Cardiac septum (tissue), 1 donor: ENCODE measurements around the gene SFRP2. TPM values are rescaled to one million over a fixed set of nuclear protein-coding genes. Genes with fewer than 3 reads are reported as not detected.

Experiments used
- DNase-seq: peaks from one replicate; pipeline ENCODE4 v3.0.0-alpha.2; 2020; ENCODE audit warnings: low spot score
- intact Hi-C: fragments of 100-400 bp; cut with DNase I; formaldehyde crosslinking; loops from one replicate; pipeline ENCODE4 v1.14.0; 2022
- long read RNA-seq: library from polyadenylated mRNA; unstranded; transcript quantifications from one replicate; pipeline ENCODE4 v2.0.0, GENCODE V29; 2021
- total RNA-seq: library from RNA; stranded (reverse); fragmentation: NEBNext Ultra II Directional; extraction: Animal tissue kit (Norgen Biotek cat#: 25700); gene quantifications from one replicate; pipeline ENCODE4 v1.2.1, GENCODE V29; 2021
- donor health status: DM: no; HTN: no; CAD: no.

SFRP2 gene, protein sequence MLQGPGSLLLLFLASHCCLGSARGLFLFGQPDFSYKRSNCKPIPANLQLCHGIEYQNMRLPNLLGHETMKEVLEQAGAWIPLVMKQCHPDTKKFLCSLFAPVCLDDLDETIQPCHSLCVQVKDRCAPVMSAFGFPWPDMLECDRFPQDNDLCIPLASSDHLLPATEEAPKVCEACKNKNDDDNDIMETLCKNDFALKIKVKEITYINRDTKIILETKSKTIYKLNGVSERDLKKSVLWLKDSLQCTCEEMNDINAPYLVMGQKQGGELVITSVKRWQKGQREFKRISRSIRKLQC
- 2.1 TPM for total RNA-seq
- long read RNA-seq, transcript SFRP2-201 (3 exons, 2,032 nt), result major isoform, 5 of 5 reads
- long read RNA-seq, partial matches to known transcripts, result 0 of 5 reads
- long read RNA-seq, other reads (novel, unspliced or antisense), result 0 of 5 reads

DNA sequence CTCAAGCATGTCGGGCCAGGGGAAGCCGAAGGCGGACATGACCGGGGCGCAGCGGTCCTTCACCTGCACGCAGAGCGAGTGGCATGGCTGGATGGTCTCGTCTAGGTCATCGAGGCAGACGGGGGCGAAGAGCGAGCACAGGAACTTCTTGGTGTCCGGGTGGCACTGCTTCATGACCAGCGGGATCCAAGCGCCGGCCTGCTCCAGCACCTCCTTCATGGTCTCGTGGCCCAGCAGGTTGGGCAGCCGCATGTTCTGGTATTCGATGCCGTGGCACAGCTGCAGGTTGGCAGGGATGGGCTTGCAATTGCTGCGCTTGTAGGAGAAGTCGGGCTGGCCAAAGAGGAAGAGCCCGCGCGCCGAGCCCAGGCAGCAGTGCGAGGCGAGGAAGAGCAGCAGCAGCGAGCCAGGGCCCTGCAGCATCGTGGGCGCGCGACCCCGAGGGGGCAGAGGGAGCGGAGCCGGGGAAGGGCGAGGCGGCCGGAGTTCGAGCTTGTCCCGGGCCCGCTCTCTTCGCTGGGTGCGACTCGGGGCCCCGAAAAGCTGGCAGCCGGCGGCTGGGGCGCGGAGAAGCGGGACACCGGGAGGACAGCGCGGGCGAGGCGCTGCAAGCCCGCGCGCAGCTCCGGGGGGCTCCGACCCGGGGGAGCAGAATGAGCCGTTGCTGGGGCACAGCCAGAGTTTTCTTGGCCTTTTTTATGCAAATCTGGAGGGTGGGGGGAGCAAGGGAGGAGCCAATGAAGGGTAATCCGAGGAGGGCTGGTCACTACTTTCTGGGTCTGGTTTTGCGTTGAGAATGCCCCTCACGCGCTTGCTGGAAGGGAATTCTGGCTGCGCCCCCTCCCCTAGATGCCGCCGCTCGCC is at the start of gene SFRP2:
TSS of gene SFRP2 (minus strand) at position 671 of the 864 bp plus-strand sequence. CDS start at position 423, 248 bp downstream.
- intact Hi-C loops, result loop anchor here (5.0 kb wide), 1 partner anchor 524 kb away; no protein-coding TSS in a partner anchor
- DNase-seq, result no peak

DNA sequence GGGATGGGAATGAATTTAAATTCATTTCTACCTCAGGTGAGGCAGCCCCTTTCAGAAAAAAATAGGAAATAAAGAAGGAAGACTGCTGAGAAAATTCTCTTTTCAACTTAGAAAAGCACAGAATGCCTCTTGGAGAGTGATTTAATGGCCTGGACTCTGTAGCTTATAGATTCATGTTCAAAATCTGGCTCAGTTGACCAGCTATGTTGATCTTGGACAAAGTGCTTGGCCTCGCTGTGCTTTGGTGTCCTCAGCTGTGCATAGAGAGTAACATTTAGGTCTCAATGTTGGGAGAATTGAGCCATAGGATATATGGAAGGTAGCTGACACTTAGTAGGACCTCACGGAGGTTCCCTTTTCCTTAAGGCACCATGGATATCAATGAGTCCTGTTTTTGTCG is 49.7 kb upstream of the SFRP2 start:
- DNase-seq, result no peak
- intact Hi-C loops, result no loop called here

DNA sequence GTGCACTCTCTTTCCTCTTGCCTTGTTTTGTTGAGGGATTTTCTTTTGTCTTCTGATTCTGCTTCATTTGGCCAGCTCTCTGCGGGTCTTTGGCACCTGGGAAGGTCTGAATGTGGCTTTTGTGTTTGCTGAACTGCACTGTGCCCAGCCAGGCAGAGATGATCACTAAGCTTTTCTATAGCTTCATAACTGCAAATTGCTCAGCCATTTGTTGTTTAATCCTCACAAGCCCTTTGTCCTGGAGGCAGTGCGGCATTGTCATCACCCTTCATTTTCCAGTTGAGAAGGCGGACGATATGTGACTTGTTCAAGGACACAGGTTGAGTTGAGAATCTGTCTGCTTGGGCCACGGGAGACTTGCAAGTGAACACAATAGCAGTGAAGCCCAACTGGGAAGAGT is 46.0 kb upstream of the SFRP2 start:
- DNase-seq, result no peak
- intact Hi-C loops, result no loop called here

DNA sequence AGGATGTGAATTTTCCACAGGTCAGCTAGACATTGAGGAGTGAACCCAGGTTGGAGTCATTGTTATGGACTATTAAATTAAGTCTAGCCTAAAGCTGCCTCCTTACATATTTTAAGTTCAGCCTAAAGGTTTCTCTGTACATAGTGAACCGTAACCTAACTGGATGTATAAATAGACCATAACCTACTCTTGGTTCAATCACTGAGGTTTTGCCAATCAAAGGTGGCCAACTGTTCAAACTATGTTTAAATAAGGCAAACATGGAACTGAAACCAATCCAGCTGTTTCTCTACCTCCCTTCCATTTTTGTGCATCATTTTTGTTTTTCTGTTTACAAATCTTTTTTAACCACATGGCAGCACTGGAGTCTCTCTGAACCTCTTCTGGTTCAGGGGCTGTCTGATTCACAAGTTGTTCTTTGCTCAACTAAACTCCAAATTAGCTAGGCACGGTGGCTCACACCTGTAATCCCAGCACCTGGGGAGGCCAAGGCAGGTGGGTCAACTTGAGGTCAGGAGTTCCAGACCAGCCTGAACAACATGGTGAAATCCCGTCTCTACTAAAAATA is 43.9 kb upstream of the SFRP2 start:
- intact Hi-C loops, result no loop called here

DNA sequence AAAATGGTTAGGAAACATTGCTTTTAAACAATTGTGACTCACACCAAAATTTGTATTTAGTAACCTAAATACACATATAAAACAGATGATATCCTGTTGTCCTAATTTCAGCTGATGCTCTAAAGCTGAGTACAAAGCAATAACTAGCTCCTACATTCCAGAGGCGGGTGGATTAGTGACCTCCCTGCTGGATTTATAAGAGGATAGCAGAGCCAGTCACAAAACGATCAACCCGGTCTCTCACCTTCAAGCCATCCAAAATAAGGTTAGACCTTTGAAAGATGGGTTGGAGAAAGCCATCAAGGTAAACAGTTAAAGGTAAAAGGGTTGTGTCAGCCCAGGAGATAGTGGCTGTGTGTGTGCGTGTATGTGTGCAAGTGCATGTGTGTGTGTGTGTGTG is 43.2 kb upstream of the SFRP2 start:
- no peak for DNase-seq
- intact Hi-C loops, result no loop called here

More for the DNA sequence above, 43.9 kb upstream of the SFRP2 start:
- no peak for DNase-seq

DNA sequence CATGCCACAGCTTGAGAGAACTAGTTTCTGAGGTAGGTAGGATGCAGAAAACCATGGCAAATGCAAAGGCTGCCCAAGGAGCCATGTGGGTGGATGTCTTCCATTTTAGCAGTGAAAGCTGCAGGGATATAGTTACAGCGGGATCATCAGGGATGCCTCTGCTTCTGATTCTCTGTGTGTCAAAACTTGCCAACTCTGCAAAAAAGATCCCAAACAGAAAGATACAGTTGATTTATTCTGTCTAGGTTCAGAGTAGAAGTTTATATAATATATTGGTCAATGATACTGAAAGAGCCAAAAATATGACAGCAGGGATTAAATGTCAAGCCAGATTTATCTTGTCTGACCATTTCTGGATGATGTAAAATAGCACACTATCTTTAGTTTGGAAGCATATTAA is 42.4 kb upstream of the SFRP2 start:
- intact Hi-C loops, result no loop called here
- DNase-seq, result no peak

DNA sequence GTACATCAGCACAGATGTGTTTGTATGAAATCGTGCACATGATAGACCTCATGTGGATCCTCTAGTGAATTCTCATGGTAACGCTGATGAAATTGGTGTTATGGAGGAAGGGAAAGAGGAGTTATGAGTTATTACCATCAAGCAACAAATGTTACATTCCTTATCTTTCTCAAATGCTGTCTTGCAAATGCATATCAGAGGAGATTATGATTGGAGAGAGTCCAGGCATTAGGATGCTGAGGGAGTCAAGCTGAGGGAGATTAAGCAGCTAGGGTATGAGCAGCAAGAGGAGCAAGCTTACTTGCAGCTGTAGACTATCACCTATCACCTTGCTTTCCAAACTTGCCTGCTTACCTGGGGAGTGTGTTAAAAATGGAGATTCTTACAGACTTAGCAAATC is 36.8 kb upstream of the SFRP2 start:
- intact Hi-C loops, result no loop called here
- DNase-seq, result no peak

DNA sequence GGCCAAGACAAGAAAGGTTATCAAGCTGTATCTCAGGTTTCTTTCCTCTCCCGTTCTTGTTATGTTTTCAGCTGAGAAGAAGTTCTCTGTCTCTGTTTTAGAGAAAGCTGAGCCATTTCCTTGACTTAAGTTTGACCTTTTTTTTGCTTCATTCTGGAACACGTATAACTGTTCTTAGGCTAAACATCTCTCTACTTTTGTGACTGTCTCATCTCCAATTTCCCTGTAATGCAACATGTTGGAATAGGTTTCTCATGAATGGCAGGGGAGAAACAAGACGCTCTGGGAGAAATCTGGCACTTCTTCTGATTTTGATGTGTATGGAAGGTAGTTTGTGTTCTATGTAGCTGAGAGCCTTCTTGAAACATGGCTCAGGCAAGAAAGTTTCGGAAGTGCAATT is 36.2 kb upstream of the SFRP2 start:
- intact Hi-C loops, result no loop called here

DNA sequence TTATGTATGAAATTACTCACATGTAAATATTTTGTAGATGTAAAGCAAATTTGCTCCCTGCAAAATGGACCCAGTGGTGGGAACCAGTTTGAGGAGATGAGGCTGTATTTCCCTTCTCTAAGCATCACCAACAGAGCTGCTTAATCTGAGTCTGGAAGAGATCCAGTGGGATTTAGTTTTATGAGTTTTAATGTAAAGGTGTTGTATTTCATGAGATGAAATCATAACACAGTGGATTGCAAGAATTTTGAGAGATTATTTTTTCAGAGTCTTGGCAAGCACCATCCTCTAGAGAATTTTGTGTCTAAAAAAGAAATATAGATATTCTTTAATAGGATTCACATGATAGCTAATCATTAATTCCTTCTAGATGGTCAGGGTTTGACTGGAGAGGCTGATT is 35.6 kb upstream of the SFRP2 start:
- intact Hi-C loops, result no loop called here
- no peak for DNase-seq

More for the DNA sequence above, 36.2 kb upstream of the SFRP2 start:
- no peak for DNase-seq

DNA sequence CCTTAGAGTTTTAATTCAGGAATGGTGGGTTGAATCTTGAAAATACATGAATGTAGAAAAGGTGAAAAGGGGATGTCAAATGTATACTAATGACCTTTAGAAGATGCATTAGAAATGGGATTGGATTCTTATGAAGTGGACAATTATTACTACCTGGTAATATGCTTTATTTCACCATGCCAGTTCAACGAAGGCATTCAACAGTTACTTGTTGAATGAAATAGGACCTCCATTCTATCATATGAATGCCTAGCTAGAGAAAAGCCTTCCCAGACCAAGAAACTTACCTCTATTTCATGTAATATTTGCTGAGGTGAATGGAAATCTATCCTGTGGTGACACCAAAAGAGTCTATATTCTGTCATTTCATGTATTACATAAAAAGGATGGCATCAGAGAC is 34.6 kb upstream of the SFRP2 start:
- intact Hi-C loops, result no loop called here

DNA sequence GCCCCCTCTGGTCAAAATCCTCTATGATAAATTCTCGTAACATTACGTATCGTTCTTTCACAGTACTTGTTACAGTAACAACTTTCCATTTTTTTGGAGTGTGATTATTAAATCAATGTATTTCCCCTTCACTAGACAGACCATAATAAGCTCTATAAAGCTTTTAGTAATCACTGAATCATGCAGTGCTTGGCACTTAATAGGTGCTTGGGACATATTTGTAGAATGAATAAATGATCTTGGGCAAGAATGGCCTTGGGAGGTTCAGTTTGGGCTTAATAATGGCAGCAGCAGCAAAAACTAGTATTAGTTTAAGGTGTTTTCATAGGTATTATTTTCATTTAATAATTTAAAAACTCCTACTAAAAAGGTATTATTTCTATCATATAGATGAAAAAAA is 33.4 kb upstream of the SFRP2 start:
- no peak for DNase-seq
- intact Hi-C loops, result no loop called here

More for the DNA sequence above, 34.6 kb upstream of the SFRP2 start:
- DNase-seq, result no peak

DNA sequence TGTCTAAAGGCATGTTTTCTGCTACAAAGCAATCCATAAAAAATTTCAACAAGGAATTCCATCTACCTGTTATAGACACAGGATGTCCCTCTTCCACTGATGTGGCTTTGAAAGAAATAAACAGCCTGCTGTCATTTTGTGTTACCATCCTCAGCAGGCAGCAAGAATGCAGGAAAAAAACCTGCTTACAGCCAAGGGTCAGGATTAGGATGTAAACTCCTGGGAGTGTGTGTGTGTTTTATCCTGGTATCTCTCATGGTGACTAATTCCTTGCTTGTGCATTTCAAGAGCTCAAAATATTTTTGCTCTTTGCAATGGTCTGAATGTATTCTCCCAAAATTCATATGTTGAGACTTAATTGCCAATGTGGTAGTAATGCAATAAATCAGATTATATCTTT is 28.6 kb upstream of the SFRP2 start:
- no peak for DNase-seq
- intact Hi-C loops, result no loop called here

DNA sequence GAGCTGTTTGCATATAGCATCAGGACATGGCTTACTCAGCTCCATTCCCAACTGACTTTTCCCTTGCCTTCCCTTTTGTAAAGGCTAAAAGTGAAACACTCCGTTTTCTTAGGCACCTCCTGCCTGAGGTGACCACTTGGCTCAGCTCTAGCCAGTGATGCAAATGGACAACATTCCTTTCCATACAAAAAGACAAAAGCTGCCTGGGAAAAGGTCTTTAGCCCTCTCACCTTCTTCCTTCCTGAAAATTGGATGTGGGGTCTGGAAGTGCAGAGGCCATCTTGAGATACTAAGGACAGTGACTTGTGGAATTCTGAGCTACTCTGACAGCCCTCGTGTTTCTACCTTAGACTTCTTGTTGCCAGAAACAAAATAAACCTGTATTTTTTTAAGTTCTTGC is 27.7 kb upstream of the SFRP2 start:
- DNase-seq, result no peak
- intact Hi-C loops, result no loop called here

DNA sequence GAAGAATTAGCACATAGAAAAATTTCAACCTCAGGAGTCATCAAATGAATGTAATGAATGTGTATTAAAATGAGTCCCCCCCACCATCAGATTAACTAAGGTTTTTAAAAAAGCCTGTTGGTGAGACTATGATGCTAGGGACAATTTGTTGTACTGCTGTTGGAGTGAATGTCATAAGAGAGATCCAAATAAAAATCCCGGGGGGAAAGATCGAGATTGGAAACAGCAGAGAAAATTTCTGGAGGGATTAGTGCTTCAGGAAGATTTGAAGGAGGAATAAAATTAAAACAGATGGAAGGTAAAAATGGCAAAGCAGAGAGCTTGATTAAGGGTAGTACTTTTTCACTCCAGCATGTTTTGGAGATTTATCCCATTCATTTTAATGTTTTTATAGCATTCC is 25.9 kb upstream of the SFRP2 start:
- intact Hi-C loops, result no loop called here
- no peak for DNase-seq

DNA sequence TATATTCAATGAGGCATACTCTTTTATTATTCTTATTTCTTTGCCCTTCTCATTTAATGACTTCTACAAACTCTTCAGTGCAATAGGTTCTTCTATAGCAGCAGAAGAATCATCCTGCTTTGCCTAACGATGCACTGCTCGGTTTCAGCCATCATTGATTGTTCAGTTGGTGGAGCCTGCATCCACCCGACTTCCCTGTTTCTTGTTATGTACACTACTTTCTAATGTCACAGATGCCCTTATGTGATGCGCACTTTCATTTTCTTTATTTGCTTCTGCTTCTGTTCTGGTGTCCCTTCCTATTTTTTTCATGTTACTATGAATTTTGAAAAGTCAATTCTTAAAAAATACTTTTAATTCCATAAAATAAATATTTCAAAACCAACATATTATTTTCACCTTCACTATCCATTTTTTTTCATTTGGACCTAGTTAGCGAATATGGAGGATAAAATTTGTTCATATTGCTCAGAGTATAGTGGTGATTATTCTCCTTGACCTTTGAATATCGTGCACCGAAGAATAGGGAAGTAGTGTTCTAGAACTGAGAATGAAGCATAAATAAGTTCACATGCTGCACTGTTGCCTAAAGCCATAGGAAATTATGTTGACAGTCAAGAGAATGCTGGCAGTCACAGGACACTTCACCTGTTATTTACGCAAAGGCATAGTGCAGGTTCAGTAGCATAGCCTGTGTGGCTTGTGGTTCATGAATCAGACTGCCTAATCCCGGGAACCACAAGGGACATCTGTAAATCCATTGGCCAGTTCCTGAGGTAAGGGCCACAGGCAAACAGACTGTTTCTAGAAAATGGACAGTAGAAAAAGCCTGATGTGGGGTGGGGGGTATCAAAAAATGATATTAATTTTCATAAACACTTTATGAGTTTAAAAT is 21.3 kb upstream of the SFRP2 start:
- DNase-seq, result no peak
- intact Hi-C loops, result no loop called here

DNA sequence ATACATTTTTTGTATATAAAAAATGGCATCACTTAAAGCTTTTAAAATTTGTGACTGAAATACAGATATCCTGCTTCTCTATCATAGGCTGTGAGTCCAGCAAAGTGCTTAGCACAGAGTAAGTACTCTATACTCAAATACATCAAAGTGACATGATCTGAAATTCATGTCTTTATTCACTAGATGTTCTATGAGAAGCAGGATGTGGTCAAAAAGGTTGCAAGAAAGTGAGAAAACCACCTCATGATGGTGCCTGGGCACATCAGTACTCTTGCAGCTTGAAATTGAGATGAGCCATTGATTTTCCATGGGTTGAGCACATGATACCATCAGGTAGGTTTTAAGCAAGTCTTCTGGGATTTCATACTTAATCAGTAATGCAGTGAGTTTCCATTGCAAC is 20.4 kb upstream of the SFRP2 start:
- DNase-seq, result no peak
- intact Hi-C loops, result no loop called here

DNA sequence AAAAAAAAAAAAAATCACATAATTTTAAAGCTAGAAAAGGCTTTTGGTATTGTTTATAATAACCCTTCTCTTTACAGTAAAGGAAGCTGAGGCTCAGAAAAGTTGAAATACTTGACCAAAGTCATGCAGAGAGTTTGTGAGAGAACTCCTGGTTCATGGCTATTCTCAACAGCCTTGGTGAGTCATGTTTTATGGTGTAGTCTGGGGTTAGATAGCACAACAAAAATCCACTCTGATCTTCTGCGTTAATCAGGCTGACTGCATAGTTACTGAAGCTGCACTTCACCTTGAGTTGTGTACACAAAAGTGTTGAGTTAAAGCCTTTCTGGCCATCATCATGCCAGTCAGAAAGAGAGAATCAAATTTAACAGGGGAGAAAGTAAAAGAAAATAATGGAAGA is 19.3 kb upstream of the SFRP2 start:
- intact Hi-C loops, result no loop called here
- DNase-seq, result no peak

DNA sequence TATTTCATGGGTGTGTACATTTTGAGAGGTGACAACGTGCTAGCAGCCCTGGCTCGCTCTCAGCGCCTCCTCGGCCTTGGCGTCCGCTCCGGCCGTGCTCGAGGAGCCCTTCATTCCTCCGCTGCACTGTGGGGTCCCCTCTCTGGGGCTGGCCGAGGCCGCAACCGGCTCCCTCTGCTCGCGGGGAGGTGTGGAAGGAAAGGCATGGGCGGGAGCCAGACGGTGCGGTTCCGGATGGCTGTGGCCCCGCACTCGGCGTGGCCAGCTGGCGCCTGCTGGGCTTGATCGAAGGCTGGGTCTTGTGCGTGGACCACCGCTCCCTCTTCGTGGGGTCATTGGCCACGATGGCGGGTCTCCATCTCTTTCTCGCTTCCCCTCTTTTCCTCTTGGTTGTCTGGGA is 17.2 kb upstream of the SFRP2 start:
- no peak for DNase-seq
- intact Hi-C loops, result no loop called here

DNA sequence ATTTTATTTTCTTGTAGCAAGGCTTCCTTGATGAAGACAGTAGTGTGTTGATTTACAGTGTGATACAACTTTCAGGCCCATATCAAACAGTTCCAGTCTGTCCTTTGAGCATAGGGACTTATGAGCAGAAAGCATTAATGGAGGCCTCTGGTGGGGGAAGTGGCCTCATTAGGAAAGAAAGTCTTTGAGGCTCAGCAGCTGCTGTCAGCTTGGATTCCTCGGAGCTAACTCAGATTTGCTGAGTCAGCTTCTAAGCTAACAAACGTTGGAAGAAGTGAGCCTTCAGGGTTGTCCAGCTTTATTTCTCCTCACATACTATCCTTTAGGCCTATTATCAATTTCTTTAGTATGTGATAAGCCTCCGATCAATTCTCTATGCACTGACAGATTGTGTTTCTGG is 15.8 kb upstream of the SFRP2 start:
- no peak for DNase-seq
- intact Hi-C loops, result no loop called here
